GM10266 (cell line): ENCODE measurements around the gene EGFL7.

Experiments
- DNase-seq: peaks from one replicate; pipeline ENCODE4 v3.0.0; 2012; ENCODE audit errors: extremely low spot score
- TF ChIP-seq, protein P1 (sequence below): IDR thresholded peaks from 2 replicates; pipeline ENCODE4 v1.5.1; 2012; ENCODE audit warnings: mild to moderate bottlenecking, low read depth; ENCODE audit not compliant: control insufficient read depth, insufficient read depth; ENCODE audit errors: missing control alignments

EGFL7 gene

DNA sequence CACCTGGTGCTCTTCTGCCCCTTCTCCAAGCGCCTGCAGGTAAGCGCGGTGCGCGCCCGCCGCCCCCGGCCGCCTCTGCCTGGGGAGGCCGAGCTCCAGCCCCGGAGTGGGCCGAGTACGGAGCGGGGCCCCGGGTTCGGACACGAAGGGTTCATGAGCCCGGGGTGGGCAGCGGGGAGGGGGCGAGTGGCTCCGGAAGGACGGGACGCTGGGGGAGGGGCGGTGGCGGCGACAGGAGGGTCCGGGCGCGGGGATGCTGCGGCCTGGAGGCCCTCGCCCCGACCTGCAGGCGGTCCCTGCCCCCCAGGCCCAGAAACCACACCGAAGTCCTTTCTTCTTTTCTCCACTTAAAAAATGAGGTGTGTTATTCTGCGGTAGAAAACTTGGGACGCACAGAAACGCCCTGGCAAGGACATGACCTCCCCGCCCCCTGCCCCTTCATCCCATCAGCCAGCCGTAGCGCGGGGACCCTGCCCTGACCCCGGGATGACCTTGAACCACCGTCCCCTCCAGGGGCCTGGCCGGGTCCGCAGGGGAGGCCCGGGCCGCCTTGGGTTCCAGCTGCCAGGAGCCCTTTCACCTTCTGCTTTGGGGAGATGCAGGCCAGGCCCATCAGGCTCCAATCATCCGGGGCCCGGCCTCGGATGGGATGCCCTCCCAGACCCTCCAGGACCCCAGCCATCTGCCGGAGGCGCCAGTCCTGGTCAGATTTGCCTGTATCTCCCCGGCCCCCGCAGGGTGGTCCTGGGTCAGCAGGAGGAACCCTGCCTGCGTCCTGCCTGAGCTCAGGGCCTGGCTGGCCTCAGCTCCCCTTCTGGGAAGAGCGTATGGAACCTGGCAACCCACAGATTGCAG is 50.2 kb downstream of the EGFL7 start:
- no peak for DNase-seq
- TF ChIP-seq, protein P1, sequence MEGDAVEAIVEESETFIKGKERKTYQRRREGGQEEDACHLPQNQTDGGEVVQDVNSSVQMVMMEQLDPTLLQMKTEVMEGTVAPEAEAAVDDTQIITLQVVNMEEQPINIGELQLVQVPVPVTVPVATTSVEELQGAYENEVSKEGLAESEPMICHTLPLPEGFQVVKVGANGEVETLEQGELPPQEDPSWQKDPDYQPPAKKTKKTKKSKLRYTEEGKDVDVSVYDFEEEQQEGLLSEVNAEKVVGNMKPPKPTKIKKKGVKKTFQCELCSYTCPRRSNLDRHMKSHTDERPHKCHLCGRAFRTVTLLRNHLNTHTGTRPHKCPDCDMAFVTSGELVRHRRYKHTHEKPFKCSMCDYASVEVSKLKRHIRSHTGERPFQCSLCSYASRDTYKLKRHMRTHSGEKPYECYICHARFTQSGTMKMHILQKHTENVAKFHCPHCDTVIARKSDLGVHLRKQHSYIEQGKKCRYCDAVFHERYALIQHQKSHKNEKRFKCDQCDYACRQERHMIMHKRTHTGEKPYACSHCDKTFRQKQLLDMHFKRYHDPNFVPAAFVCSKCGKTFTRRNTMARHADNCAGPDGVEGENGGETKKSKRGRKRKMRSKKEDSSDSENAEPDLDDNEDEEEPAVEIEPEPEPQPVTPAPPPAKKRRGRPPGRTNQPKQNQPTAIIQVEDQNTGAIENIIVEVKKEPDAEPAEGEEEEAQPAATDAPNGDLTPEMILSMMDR, result no peak

DNA sequence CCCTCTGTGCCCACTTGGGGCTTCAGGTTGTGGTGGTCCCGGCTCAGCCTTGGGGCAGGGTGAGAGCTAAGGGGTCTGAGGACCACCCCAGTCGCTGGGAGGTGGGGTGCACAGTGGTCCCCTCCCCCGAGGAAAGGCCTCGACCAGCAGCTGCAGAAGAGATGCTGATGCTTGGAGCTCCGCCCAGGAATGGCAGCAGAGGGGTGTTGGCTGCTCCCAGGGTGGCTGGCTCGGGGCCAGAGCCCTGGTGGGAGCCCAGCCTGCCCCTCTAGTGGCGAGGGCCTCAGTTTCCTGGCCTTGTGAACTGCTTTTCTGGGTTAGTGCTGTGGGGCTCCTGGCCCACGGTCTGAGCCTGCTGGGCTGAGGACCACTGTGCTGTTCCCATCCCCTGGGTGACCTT is 50.8 kb downstream of the EGFL7 start:
- DNase-seq, result no peak

DNA sequence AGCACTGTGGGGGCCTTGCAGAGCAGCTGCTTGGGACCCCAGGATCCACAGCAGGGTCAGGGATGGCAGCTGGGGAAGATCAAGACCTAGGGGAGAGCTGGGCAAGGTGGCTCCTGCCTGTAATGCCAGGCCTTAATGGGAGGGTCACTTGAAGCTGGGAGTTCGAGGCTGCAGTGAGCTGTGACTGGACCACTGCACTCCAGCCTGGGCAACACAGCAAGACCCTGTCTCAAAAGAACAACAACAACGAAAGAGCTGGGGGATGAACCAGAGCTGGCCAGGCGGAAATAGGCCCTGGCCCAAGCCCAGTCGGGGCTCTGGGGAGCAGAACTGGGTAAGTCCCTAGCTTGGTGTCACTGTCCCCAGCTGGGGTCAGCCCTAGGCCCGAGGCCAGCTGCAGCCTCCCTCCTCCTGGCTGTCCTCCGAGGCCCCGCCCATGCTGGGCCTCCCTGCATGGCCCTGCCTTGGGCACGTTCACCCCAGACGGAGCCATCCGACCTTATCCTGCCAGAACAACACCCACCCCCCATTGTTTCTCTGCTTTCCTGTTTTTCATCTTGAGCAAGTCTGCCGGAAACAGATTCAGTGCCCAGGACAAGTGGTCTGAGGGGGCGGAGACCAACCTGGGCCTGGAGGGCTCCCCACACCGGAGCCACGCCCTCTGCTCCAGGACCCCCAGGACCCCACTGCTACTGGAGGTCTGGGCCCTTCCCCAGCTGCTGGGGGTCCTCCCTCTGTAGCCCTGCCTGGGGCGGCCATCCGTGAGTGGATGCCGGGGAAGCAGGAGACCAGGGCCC is 51.6 kb downstream of the EGFL7 start:
- no peak for DNase-seq
- TF ChIP-seq, protein P1, result no peak

More for the DNA sequence above, 50.8 kb downstream of the EGFL7 start:
- TF ChIP-seq, protein P1, result no peak

DNA sequence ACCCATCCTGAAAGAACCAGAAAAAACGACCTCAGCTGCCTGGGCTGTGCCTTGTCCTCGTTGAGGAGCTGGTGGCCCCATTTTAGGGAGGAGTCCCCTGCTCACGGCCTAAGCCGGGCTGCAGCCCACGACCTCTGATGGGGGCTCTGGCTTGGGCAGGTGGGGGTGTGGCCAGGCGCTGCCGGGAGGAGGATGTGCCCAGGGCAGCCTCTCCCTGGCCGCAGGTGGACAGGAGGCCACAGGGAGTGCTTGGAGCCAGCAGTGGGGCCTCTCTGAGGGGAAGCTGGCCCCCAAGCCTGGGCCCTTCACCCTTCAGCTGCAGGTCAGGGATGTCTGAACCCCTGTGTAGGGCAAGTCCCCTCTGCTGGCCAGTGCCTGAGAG is 52.2 kb downstream of the EGFL7 start:
- TF ChIP-seq, protein P1, result no peak
- DNase-seq, result no peak

DNA sequence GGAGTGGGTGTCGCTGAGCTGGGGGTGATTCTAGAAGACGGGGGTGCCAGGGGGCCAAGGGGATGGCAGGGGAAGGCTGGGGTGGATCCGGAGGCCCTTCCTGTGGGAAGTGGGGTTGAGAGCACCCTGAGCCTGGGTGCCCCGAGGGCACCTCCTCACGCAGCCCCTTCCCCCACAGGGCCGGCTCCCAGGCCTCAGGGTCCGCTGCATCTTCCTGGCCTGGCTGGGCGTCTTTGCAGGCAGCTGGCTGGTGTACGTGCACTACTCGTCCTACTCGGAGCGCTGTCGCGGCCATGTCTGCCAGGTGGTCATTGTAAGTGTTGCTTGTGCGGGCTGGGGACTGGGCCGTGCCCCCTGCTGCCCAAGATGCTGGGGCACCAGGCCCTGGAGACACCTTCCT is 54.7 kb downstream of the EGFL7 start:
- no peak for DNase-seq
- TF ChIP-seq, protein P1, result no peak

DNA sequence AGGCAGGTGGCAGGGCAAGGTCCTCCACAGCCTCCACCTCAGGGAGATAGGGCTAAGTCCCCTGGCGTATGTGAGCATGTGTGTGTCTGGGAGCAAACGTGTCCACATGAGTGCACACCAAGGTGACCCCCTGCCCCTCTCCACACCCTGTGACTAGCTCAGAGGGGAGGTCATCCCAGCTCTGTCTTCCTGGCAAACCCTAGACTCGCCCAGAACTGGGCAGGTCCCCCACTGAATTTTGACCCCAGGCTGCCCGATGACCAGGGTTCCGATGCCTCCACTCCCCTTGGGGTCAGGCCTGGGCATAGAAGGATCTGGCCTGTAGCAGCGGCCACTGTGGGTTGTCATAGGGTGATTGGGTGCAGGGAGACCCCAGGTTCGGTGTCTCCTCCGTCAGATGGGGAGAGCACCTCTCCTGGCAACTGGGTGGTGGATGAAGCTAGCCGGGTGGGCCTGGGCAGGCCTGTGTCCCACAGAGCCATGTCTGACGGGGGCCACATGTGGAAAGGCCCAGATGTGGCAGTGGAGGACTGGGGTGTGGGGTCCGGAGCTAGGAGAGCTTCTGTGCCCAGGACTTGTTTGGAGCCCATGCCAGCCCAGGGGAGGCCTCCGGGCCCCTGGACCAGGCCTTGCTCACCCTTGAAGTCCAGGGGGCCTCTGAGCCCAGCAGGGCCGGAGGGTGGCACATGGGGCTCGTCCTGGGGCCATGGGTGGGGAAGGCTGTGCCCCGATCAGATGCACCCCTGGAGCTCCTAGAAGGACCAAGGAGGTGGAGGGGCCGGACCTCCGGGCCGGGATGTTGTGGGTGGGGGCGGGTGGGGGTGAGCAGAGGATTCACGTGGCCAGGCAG is 55.9 kb downstream of the EGFL7 start:
- TF ChIP-seq, protein P1, result no peak
- no peak for DNase-seq
